ENCODE measurements around the gene ROCK1. TPM values are rescaled to one million over a fixed set of nuclear protein-coding genes. Genes with fewer than 3 reads are reported as not detected.

ROCK1 gene
- total and polyA plus RNA-seq, 2 of the 8 experiments (the other 6 are each of a cell fraction or from before 2014, with no cell fraction given): 4.2 to 48.9 TPM

DNA sequence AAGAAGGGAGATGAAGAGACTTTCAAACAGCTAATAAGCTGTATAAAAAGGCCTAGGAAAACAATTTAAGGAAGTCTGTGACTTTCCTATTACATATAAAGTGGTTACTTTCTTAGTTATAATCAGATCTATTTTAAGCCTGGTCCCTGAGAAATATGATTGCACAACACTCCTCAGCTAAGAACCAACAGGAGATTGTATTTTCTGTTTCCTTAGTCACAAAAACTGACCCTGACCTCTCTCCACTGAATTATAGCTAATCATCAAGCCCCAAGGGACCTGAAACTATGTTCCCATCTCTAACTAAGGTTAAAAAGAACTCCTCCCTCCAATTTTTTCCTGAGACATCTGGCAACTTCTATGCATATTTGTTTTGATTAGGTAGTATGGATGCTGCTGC lies 106.9 kb downstream of the ROCK1 start (continued):
- TF ChIP-seq, protein P1, sequence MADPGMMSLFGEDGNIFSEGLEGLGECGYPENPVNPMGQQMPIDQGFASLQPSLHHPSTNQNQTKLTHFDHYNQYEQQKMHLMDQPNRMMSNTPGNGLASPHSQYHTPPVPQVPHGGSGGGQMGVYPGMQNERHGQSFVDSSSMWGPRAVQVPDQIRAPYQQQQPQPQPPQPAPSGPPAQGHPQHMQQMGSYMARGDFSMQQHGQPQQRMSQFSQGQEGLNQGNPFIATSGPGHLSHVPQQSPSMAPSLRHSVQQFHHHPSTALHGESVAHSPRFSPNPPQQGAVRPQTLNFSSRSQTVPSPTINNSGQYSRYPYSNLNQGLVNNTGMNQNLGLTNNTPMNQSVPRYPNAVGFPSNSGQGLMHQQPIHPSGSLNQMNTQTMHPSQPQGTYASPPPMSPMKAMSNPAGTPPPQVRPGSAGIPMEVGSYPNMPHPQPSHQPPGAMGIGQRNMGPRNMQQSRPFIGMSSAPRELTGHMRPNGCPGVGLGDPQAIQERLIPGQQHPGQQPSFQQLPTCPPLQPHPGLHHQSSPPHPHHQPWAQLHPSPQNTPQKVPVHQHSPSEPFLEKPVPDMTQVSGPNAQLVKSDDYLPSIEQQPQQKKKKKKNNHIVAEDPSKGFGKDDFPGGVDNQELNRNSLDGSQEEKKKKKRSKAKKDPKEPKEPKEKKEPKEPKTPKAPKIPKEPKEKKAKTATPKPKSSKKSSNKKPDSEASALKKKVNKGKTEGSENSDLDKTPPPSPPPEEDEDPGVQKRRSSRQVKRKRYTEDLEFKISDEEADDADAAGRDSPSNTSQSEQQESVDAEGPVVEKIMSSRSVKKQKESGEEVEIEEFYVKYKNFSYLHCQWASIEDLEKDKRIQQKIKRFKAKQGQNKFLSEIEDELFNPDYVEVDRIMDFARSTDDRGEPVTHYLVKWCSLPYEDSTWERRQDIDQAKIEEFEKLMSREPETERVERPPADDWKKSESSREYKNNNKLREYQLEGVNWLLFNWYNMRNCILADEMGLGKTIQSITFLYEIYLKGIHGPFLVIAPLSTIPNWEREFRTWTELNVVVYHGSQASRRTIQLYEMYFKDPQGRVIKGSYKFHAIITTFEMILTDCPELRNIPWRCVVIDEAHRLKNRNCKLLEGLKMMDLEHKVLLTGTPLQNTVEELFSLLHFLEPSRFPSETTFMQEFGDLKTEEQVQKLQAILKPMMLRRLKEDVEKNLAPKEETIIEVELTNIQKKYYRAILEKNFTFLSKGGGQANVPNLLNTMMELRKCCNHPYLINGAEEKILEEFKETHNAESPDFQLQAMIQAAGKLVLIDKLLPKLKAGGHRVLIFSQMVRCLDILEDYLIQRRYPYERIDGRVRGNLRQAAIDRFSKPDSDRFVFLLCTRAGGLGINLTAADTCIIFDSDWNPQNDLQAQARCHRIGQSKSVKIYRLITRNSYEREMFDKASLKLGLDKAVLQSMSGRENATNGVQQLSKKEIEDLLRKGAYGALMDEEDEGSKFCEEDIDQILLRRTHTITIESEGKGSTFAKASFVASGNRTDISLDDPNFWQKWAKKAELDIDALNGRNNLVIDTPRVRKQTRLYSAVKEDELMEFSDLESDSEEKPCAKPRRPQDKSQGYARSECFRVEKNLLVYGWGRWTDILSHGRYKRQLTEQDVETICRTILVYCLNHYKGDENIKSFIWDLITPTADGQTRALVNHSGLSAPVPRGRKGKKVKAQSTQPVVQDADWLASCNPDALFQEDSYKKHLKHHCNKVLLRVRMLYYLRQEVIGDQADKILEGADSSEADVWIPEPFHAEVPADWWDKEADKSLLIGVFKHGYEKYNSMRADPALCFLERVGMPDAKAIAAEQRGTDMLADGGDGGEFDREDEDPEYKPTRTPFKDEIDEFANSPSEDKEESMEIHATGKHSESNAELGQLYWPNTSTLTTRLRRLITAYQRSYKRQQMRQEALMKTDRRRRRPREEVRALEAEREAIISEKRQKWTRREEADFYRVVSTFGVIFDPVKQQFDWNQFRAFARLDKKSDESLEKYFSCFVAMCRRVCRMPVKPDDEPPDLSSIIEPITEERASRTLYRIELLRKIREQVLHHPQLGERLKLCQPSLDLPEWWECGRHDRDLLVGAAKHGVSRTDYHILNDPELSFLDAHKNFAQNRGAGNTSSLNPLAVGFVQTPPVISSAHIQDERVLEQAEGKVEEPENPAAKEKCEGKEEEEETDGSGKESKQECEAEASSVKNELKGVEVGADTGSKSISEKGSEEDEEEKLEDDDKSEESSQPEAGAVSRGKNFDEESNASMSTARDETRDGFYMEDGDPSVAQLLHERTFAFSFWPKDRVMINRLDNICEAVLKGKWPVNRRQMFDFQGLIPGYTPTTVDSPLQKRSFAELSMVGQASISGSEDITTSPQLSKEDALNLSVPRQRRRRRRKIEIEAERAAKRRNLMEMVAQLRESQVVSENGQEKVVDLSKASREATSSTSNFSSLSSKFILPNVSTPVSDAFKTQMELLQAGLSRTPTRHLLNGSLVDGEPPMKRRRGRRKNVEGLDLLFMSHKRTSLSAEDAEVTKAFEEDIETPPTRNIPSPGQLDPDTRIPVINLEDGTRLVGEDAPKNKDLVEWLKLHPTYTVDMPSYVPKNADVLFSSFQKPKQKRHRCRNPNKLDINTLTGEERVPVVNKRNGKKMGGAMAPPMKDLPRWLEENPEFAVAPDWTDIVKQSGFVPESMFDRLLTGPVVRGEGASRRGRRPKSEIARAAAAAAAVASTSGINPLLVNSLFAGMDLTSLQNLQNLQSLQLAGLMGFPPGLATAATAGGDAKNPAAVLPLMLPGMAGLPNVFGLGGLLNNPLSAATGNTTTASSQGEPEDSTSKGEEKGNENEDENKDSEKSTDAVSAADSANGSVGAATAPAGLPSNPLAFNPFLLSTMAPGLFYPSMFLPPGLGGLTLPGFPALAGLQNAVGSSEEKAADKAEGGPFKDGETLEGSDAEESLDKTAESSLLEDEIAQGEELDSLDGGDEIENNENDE (IDR thresholded peaks at IDR 0.05; ENCODE audit: insufficient replicate concordance, low read length): no peak
- TF ChIP-seq SP4 (IDR thresholded peaks at IDR 0.05; ENCODE audit: low read length) (no peak), POLR2A (IDR thresholded peaks at IDR 0.05; ENCODE audit: control extremely low read depth in 1 of 2, low read depth in 2 of 2, low read length in 2 of 2) (no peak), JUND (IDR thresholded peaks at IDR 0.05; ENCODE audit: low read length) (no peak), POU5F1 (IDR thresholded peaks at IDR 0.05; ENCODE audit: low read depth, low read length) (no peak)
- TF ChIP-seq, protein P2, sequence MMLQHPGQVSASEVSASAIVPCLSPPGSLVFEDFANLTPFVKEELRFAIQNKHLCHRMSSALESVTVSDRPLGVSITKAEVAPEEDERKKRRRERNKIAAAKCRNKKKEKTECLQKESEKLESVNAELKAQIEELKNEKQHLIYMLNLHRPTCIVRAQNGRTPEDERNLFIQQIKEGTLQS (IDR thresholded peaks at IDR 0.05; ENCODE audit: insufficient read depth, low read depth, low read length): no peak

Measured in H1 (cell line).